LNCaP clone FGC (cell line): Measurements from ENCODE around the gene ATXN1.

Experiments
- DNase-seq: peaks from one replicate; pipeline ENCODE4 v3.0.0-alpha.2; 2011; ENCODE audit warnings: low read depth
- H3K4me3 ChIP-seq: 2 replicates; pipeline ENCODE4 v1.5.1; 2011; ENCODE audit warnings: mild to moderate bottlenecking, low read depth, low read length, control low read depth
- TF ChIP-seq, protein P1 (sequence below): IDR thresholded peaks from 2 replicates; pipeline ENCODE4 v1.5.1; 2012; ENCODE audit warnings: mild to moderate bottlenecking; ENCODE audit not compliant: control insufficient read depth, insufficient read depth; ENCODE audit errors: extremely low read depth

ATXN1 gene

DNA sequence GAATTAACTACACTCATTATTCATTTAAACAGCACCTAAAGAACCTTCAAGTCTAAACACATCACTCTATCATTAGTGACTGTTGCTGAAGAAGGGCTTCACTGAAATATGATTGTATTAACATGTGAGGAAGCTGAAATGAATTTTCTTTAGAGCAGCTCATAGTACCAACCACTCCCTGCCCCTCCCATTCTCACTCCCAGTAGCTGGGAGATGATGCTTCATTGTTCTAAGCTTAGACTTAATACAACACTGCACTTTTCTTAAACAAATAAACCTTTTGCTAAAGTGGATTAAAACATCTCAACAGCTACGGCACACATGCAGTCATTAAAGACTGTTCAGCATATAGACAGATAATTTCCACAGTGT, 63.1 kb downstream of the ATXN1 start:
- DNase-seq: no peak
- TF ChIP-seq, protein P1, sequence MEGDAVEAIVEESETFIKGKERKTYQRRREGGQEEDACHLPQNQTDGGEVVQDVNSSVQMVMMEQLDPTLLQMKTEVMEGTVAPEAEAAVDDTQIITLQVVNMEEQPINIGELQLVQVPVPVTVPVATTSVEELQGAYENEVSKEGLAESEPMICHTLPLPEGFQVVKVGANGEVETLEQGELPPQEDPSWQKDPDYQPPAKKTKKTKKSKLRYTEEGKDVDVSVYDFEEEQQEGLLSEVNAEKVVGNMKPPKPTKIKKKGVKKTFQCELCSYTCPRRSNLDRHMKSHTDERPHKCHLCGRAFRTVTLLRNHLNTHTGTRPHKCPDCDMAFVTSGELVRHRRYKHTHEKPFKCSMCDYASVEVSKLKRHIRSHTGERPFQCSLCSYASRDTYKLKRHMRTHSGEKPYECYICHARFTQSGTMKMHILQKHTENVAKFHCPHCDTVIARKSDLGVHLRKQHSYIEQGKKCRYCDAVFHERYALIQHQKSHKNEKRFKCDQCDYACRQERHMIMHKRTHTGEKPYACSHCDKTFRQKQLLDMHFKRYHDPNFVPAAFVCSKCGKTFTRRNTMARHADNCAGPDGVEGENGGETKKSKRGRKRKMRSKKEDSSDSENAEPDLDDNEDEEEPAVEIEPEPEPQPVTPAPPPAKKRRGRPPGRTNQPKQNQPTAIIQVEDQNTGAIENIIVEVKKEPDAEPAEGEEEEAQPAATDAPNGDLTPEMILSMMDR: no peak

DNA sequence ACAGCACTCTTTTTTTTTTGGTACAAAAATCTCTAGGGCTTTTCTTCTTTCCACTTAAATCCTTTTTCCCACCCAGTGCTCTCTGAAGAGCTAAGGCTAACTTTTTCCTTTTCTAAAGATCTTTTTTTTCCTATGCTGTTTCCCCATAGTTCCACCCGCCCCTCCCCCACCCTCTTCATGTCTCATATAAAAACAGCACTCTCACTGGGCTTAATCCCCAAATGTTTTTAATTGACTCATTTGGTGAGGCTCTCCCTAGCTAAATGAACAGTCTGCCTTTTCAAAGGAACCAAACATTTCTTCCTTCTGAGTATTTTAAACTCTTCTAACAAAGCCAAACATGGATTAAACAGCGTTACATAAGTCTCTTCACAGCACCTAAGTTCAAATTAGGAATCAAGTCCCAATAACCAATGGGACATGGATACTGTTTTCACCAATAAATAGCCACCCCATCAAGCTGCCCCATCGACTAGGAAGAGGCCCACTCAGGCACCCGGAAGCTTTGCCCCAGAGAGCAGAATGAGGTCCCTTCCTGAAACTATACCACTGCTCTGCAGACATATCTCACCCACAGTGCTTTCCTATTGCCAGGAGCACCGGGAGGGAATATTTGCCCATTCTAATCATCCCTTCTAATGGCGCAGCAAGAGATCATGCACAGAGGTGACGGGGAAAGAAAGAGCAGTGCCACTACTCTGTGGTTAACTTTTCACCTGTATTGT, 63.7 kb downstream of the ATXN1 start:
- no peak for DNase-seq
- TF ChIP-seq, protein P1: no peak
- no peak overlapping the region for H3K4me3 ChIP-seq

More for the DNA sequence above, 63.1 kb downstream of the ATXN1 start:
- H3K4me3 ChIP-seq: no peak overlapping the region

DNA sequence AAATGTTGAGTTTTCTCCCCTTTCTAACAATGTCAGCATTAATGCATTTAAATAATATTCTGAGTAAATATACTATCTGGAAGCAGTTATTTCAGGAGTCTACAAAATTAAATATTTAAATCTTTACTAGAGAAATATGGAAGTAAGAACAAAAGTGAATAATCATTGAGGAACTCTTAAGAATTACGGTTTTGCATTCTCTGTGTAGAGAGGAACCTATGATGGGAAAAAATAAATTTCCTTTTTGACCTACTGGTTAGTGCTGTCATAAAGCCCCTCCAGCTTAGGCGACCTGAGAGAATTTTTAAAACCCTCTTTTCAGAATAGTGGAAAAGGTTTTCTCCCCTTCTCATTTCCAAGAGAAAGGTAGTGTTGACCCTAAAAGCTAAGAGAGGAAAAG, 64.8 kb downstream of the ATXN1 start:
- TF ChIP-seq, protein P1: no peak
- H3K4me3 ChIP-seq: no peak overlapping the region
- no peak for DNase-seq

DNA sequence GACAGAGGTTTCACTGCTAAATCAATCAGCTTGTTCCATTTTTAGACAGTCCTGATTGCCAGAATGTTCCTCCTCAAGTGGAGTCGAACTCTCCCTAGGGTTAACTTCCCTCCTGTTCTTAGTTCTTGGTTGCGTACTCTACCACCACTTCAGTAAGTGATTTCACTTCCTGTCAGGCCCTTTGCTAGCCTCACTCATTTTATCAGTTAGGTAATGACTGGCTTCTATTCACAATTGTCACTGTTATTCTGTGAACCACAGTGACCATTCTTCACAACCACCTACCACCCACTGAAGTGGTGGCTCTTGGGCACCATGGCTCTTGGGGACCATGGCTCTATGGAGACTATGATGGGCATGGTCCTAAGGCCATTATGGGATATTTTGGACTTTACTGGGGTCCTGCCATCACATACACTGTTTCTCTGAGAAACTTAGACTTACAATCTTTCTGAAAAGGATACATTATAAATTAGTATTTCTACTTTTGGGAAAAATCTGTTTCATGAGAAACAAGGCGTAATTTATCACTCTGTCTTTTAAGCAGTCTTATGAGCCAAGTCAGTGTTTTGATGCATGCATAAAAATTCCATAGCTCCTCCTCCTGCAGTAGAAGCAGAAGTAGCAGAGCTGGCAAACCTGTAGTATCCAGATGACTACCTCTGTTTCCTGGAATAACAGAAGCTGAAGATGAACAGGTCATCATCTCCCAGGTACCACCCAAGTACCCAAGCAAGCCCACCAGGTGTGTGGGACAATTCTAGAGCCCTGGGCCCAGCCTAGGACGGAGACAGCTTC, 66.3 kb downstream of the ATXN1 start:
- H3K4me3 ChIP-seq: no peak overlapping the region
- TF ChIP-seq, protein P1: no peak
- no peak for DNase-seq

DNA sequence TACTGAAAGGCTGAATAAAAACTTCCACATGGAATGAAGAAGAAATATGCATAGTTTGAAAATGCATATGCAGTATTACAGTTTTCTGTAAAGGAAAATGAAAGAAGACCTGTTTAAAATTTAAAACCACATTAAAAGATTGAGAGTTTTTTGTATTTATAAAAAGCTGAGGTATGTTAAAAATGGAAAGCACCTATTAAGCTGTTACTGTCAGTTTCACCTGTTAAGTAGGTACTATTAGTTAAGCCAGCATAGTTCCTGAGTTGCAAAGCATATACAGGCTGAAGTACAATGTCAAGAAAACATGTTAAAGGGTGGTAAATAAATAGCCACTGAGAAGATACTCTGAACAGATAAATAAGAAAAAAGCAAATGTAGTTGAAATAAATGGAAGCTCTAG, 69.9 kb downstream of the ATXN1 start:
- TF ChIP-seq, protein P1: no peak
- no peak overlapping the region for H3K4me3 ChIP-seq
- DNase-seq: no peak

DNA sequence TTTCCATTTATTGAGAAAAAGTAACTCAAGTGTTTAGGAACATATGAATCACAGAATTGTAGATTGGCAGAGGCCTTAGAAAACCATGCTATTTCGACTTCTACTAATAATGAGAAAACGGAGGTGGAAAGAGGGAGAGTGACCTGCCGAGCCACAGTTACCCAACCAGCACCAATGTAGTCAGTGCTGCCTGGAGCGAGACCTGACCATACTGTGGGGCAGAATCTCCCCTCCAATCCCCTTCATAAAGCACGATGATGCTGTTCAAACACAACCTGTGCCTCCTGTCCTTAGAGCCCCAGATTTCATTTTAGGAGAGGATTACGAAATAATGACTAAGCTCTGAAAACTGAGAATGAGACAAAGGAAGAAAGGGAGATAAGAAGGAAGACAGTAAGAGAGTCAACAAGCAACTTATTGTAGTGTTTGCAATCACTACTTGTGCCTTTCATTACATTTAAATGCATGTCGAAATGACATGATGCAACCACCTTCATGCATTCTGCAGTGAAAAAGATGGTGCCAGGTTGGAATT, 70.6 kb downstream of the ATXN1 start:
- TF ChIP-seq, protein P1: no peak
- H3K4me3 ChIP-seq: no peak overlapping the region
- DNase-seq: no peak
